H1 (cell line): Measurements from ENCODE around the gene ITGA3. TPM values are rescaled to one million over a fixed set of nuclear protein-coding genes. Genes with fewer than 3 reads are reported as not detected.

ENCODE experiments used
- CTCF ChIA-PET: fragments of 300-600 bp; sonication (Branson Sonifier 250); formaldehyde crosslinking; loops from one replicate; lab custom pipeline; 2021; ENCODE audit not compliant: partially characterized antibody; lab: Charles Lee
- POLR2A ChIA-PET: fragments of 300-600 bp; sonication (Branson Sonifier 250); formaldehyde crosslinking; loops from one replicate; lab custom pipeline; 2021; ENCODE audit warnings: inconsistent platforms; ENCODE audit not compliant: partially characterized antibody; lab: Charles Lee
- DNase-seq, 2 experiments: peaks; one replicate each; pipeline versions ENCODE4 v3.0.0 to v3.0.0-alpha.2; 2010 to 2022; ENCODE audit warnings: low spot score in 2 of 2, low read depth in 1 of 2, mixed read lengths in 1 of 2
- FAIRE-seq: peaks from 2 replicates; lab custom pipeline; 2011; peaks lifted over from hg19 to GRCh38; lab: Jason Lieb, UNC
- H2AFZ ChIP-seq: 2 replicates; pipeline ENCODE4 v1.8.1; 2012; ENCODE audit warnings: low read length, inconsistent platforms
- H2AK5ac ChIP-seq: 2 replicates; pipeline ENCODE4 v1.6.1; 2013; ENCODE audit warnings: low read depth, low read length
- H2BK120ac ChIP-seq: replicated peaks from 2 replicates; pipeline ENCODE3; 2013; ENCODE audit warnings: low read depth, low read length, inconsistent platforms
- H2BK12ac ChIP-seq: 2 replicates; pipeline ENCODE4 v1.6.1; 2013; ENCODE audit warnings: low read depth, low read length
- H2BK15ac ChIP-seq: 2 replicates; pipeline ENCODE4 v1.6.1; 2013; ENCODE audit warnings: low read length
- H2BK20ac ChIP-seq: 2 replicates; pipeline ENCODE4 v1.6.1; 2013; ENCODE audit warnings: low read length
- H2BK5ac ChIP-seq: 2 replicates; pipeline ENCODE4 v1.6.1; 2013; ENCODE audit warnings: low read depth, low read length
- H3K14ac ChIP-seq: 2 replicates; pipeline ENCODE4 v1.6.1; 2013; ENCODE audit warnings: inconsistent platforms; ENCODE audit not compliant: insufficient read length
- H3K18ac ChIP-seq: 2 replicates; pipeline ENCODE4 v1.6.1; 2013; ENCODE audit warnings: low read length; ENCODE audit errors: extremely low read depth
- H3K23ac ChIP-seq: 2 replicates; pipeline ENCODE4 v1.6.1; 2013; ENCODE audit warnings: inconsistent platforms; ENCODE audit not compliant: insufficient read length
- H3K23me2 ChIP-seq: 2 replicates; pipeline ENCODE4 v1.6.1; 2013; ENCODE audit warnings: low read depth, low read length
- H3K27ac ChIP-seq: 2 replicates; pipeline ENCODE4 v1.6.1; 2011; ENCODE audit warnings: low read depth, low read length, inconsistent platforms
- H3K27me3 ChIP-seq, 4 experiments: replicated peaks in 1 of 4; 1 replicate in 1 of 4; 2 replicates in 3 of 4; pipeline versions ENCODE4 v1.6.1 to v1.8.1; 2011 to 2013; ENCODE audit warnings: low read length in 3 of 4, mild to moderate bottlenecking in 3 of 4, inconsistent platforms in 2 of 4, mixed read lengths in 2 of 4, moderate library complexity in 1 of 4; ENCODE audit not compliant: control insufficient read depth in 3 of 4, insufficient read depth in 3 of 4; ENCODE audit errors: extremely low read depth in 1 of 4
- H3K36me3 ChIP-seq, 4 experiments: 2 replicates each; pipeline versions ENCODE4 v1.6.1 to v1.8.1; 2011 to 2013; ENCODE audit warnings: mild to moderate bottlenecking in 4 of 4, low read length in 3 of 4, moderate library complexity in 2 of 4, control low read depth in 1 of 4, inconsistent platforms in 1 of 4; ENCODE audit not compliant: insufficient read depth in 4 of 4, control insufficient read depth in 2 of 4
- H3K4ac ChIP-seq: replicated peaks from 2 replicates; pipeline ENCODE3; 2013; ENCODE audit warnings: low read length, low read depth, mixed read lengths, inconsistent platforms; ENCODE audit not compliant: insufficient read length
- H3K4me1 ChIP-seq, 4 experiments: replicated peaks in 1 of 4; 1 replicate in 1 of 4; 2 replicates in 3 of 4; pipeline versions ENCODE4 v1.6.1 to v1.8.1; 2011 to 2013; ENCODE audit warnings: low read length in 3 of 4, inconsistent platforms in 2 of 4, mixed read lengths in 1 of 4; ENCODE audit not compliant: insufficient read depth in 4 of 4, control insufficient read depth in 3 of 4
- H3K4me2 ChIP-seq, 2 experiments: 2 replicates each; pipeline versions ENCODE4 v1.6.1 to v1.8.1; 2011 to 2013; ENCODE audit warnings: low read depth in 2 of 2, low read length in 2 of 2, control low read depth in 1 of 2, inconsistent platforms in 1 of 2, mild to moderate bottlenecking in 1 of 2; ENCODE audit not compliant: insufficient read depth in 1 of 2
- H3K4me3 ChIP-seq, 4 experiments: fragments of 200-600, 300-600 bp in 1 of 4; sonication (generic), shearing (Covaris generic), sonication (Bioruptor Twin) in 1 of 4; 2 replicates each; pipeline versions ENCODE4 v1.5.1 to v1.8.1; 2011 to 2016; ENCODE audit warnings: low read length in 4 of 4, low read depth in 3 of 4, control low read depth in 2 of 4, inconsistent platforms in 2 of 4, mild to moderate bottlenecking in 2 of 4, mixed read lengths in 1 of 4, moderate library complexity in 1 of 4; ENCODE audit not compliant: insufficient read depth in 2 of 4; ENCODE audit errors: extremely low read depth in 1 of 4
- H3K56ac ChIP-seq: replicated peaks from 2 replicates; pipeline ENCODE3; 2013; ENCODE audit warnings: low read depth, mild to moderate bottlenecking, mixed read lengths, low read length, inconsistent platforms; ENCODE audit not compliant: insufficient read length
- H3K79me1 ChIP-seq: 2 replicates; pipeline ENCODE4 v1.6.1; 2013; ENCODE audit warnings: low read depth, low read length, control low read depth
- H3K79me2 ChIP-seq, 2 experiments: 2 replicates each; pipeline versions ENCODE4 v1.6.1 to v1.8.1; 2012 to 2013; ENCODE audit warnings: low read length in 2 of 2, mild to moderate bottlenecking in 2 of 2, inconsistent platforms in 1 of 2; ENCODE audit not compliant: insufficient read depth in 2 of 2, control insufficient read depth in 1 of 2
- H3K9ac ChIP-seq, 4 experiments: replicated peaks in 1 of 4; 1 replicate in 1 of 4; 2 replicates in 3 of 4; pipeline versions ENCODE4 v1.6.1 to v1.8.1; 2011 to 2013; ENCODE audit warnings: low read depth in 3 of 4, low read length in 3 of 4, control low read depth in 2 of 4, mild to moderate bottlenecking in 2 of 4, moderate library complexity in 2 of 4, inconsistent platforms in 1 of 4; ENCODE audit errors: extremely low read depth in 1 of 4
- H3K9me3 ChIP-seq, 2 experiments: 2 replicates each; pipeline versions ENCODE4 v1.6.1 to v1.8.1; 2012 to 2013; ENCODE audit warnings: mild to moderate bottlenecking in 2 of 2, moderate library complexity in 2 of 2, control low read depth in 1 of 2, inconsistent platforms in 1 of 2, low read depth in 1 of 2, low read length in 1 of 2, mixed read lengths in 1 of 2; ENCODE audit not compliant: insufficient read depth in 2 of 2
- H4K20me1 ChIP-seq, 2 experiments: replicated peaks in 1 of 2; 2 replicates each; pipeline versions ENCODE3 to v1.8.1; 2011 to 2013; ENCODE audit warnings: inconsistent platforms in 2 of 2, low read length in 2 of 2, mild to moderate bottlenecking in 1 of 2; ENCODE audit not compliant: insufficient read depth in 2 of 2, control insufficient read depth in 1 of 2
- H4K5ac ChIP-seq: 2 replicates; pipeline ENCODE4 v1.6.1; 2013; ENCODE audit warnings: low read length, low read depth, mixed read lengths, inconsistent platforms; ENCODE audit not compliant: insufficient read length
- H4K8ac ChIP-seq: 2 replicates; pipeline ENCODE4 v1.8.0; 2013; ENCODE audit warnings: mild to moderate bottlenecking, moderate library complexity, low read length, inconsistent platforms; ENCODE audit not compliant: insufficient read depth; ENCODE audit errors: extremely low read depth
- H4K91ac ChIP-seq: replicated peaks from 2 replicates; pipeline ENCODE3; 2013; ENCODE audit warnings: low read length, mixed read lengths, inconsistent platforms; ENCODE audit not compliant: insufficient read length
- BACH1 ChIP-seq: IDR thresholded peaks from 2 replicates; pipeline ENCODE4 v1.6.1; 2012; ENCODE audit warnings: low read length, improper control_type of control experiment
- CREB1 ChIP-seq: IDR thresholded peaks from 2 replicates; pipeline ENCODE4 v1.6.1; 2012; ENCODE audit warnings: inconsistent platforms
- EGR1 ChIP-seq: IDR thresholded peaks from 2 replicates; pipeline ENCODE4 v1.6.1; 2011; ENCODE audit warnings: low read depth, low read length, borderline replicate concordance
- GABPA ChIP-seq: IDR thresholded peaks from 2 replicates; pipeline ENCODE4 v1.6.1; 2011; ENCODE audit warnings: mild to moderate bottlenecking, low read length, moderate library complexity, borderline replicate concordance; ENCODE audit not compliant: insufficient read depth
- JUN ChIP-seq: IDR thresholded peaks from 2 replicates; pipeline ENCODE4 v1.6.1; 2011; ENCODE audit warnings: low read depth, mild to moderate bottlenecking, improper control_type of control experiment, low read length
- JUND ChIP-seq: IDR thresholded peaks from 2 replicates; pipeline ENCODE4 v1.6.1; 2011; ENCODE audit warnings: mild to moderate bottlenecking, improper control_type of control experiment, low read length
- POLR2AphosphoS5 ChIP-seq: IDR thresholded peaks from 2 replicates; pipeline ENCODE4 v1.6.1; 2011; ENCODE audit warnings: low read depth, low read length
- RAD21 ChIP-seq, 2 experiments: IDR thresholded peaks in 1 of 2; conservative IDR thresholded peaks in 1 of 2; 2 replicates each; pipeline ENCODE4 v1.6.1; 2011; ENCODE audit warnings: low read depth in 2 of 2, low read length in 2 of 2, improper control_type of control experiment in 1 of 2, inconsistent platforms in 1 of 2, mild to moderate bottlenecking in 1 of 2, moderate library complexity in 1 of 2
- RBBP5 ChIP-seq: IDR thresholded peaks from 2 replicates; pipeline ENCODE4 v1.7.1; 2012; ENCODE audit warnings: low read depth, mild to moderate bottlenecking, inconsistent platforms, low read length, moderate library complexity, borderline replicate concordance
- SIN3A ChIP-seq, 2 experiments: IDR thresholded peaks in 1 of 2; conservative IDR thresholded peaks in 1 of 2; 2 replicates each; pipeline ENCODE4 v1.6.1; 2011 to 2012; ENCODE audit warnings: low read length in 2 of 2, improper control_type of control experiment in 1 of 2, low read depth in 1 of 2, mild to moderate bottlenecking in 1 of 2
- SP2 ChIP-seq: IDR thresholded peaks from 2 replicates; pipeline ENCODE4 v1.6.1; 2012; ENCODE audit warnings: mild to moderate bottlenecking, low read length, inconsistent platforms
- SUZ12 ChIP-seq: fragments of 200-600 bp; sonication (generic); IDR thresholded peaks from 2 replicates; pipeline ENCODE4 v1.6.1; 2012; ENCODE audit warnings: mild to moderate bottlenecking, inconsistent platforms, low read length, moderate library complexity, mixed read lengths
- TAF7 ChIP-seq: optimal IDR thresholded peaks from 2 replicates; pipeline ENCODE3; 2011; ENCODE audit warnings: low read depth, mild to moderate bottlenecking, inconsistent platforms, low read length, moderate library complexity, borderline replicate concordance
- WGBS, 2 experiments: shearing (Covaris generic) in 1 of 2; methylation state at CpG; one replicate each; pipeline versions ENCODE4 v1.1.6 to v1.1.7; 2013 to 2015; ENCODE audit warnings: low lambda C conversion rate in 2 of 2, mixed read lengths in 2 of 2, inconsistent platforms in 1 of 2, low coverage in 1 of 2, missing lambda C conversion rate in 1 of 2; ENCODE audit not compliant: insufficient replicate concordance in 2 of 2, insufficient coverage in 1 of 2, insufficient read length in 1 of 2; ENCODE audit errors: extremely low coverage in 1 of 2, missing lambda C conversion rate in 1 of 2; 5-methylcytosine and 5-hydroxymethylcytosine counted together
- polyA plus RNA-seq, 7 experiments: library from polyadenylated mRNA; depleted of rRNA in 3 of 7; stranded (reverse) in 5 of 7; unstranded in 2 of 7; fragments of >200 nt in 5 of 7; fragments of 200-250 nt in 2 of 7; gene quantifications; 1 replicate in 5 of 7; 2 replicates in 1 of 7; 4 replicates in 1 of 7; pipeline versions ENCODE4 v1.2.1 to v1.2.3, GENCODE V29; 2011 to 2013; ENCODE audit warnings: missing spikeins in 2 of 7, mixed read lengths in 2 of 7
- total RNA-seq: library from RNA; stranded (reverse); fragmentation: NEBNext Ultra II Directional; extraction: Animal tissue kit (Norgen Biotek cat#: 25700); gene quantifications from 2 replicates; pipeline ENCODE4 v1.2.1, GENCODE V29; 2021

The ITGA3 gene
- total and polyA plus RNA-seq, 2 of the 8 experiments (the other 6 are each of a cell fraction or from before 2014, with no cell fraction given) = 24.0 to 24.2 TPM

DNA sequence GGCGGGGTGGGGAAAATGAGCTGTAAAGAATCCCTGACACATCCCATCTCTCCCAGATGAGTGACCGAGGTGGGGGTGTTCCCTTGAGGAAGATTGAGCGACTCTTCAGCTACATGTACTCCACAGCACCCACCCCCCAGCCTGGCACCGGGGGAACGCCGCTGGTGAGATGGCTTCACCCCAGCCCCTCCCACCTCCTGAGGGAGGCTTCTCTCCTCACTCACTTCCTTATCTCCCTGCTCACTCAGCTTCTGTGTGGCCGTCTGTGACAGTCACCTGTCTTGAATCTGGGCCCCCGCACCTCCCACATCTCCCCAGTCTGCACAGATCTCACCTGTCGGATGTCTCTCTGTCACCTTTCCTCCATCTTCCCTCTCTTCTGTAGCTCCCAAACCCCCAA, 52.6 kb downstream of the ITGA3 start:
- H4K91ac ChIP-seq = no peak overlapping the region
- no peak overlapping the region for H2AFZ ChIP-seq
- H3K23me2 ChIP-seq = no peaks in the 10 kb centered on the region
- no peak overlapping the region for H3K9ac ChIP-seq
- no peaks in the 10 kb centered on the region; a peak in 2 of 8 replicates for H3K36me3 ChIP-seq
- no peak overlapping the region for H2BK120ac ChIP-seq
- H3K79me1 ChIP-seq = no peaks in the 10 kb centered on the region; the same call in 1 of the 2 replicates
- no peak overlapping the region for H3K23ac ChIP-seq
- H3K4me3 ChIP-seq = no peak overlapping the region
- no peak overlapping the region for H3K4ac ChIP-seq
- no peak overlapping the region for H3K14ac ChIP-seq
- no peaks in the 10 kb centered on the region for H3K79me2 ChIP-seq
- peaks cover 0 to 4% (median 2%) of the 10 kb centered on the region in 4 experiments; a peak in 1 of 7 replicates for H3K4me1 ChIP-seq
- DNase-seq (no peak), FAIRE-seq (no peak)
- no peak overlapping the region for H3K4me2 ChIP-seq
- no peak overlapping the region for H4K8ac ChIP-seq
- no peak overlapping the region for H3K27ac ChIP-seq
- 81% methylated on average over 9 of the region's 9 CpGs; no CpG with 5 or more reads in 1 of the 2 experiments for WGBS, 2 experiments
- no peaks in the 10 kb centered on the region; a peak in 1 of 7 replicates for H3K27me3 ChIP-seq
- H4K20me1 ChIP-seq = peaks cover 2% of the 10 kb centered on the region in 2 experiments
- ChIA-PET CTCF (interaction anchor here (0.6 to 23.0 kb wide), 10 partner anchors 11 to 65 kb away, joined by 3 to 412 read pairs (median 3); partner anchors contain the start of genes ITGA3 and PDK2), POLR2A (interaction anchor here (0.6 to 0.8 kb wide), 2 partner anchors 22 to 249 kb away, joined by 3 read pairs; no protein-coding TSS in a partner anchor)
- H3K18ac ChIP-seq = no peak overlapping the region
- no peak overlapping the region for H2BK12ac ChIP-seq
- H4K5ac ChIP-seq = no peak overlapping the region
- H3K9me3 ChIP-seq = no peaks in the 10 kb centered on the region
- H2AK5ac ChIP-seq = no peak overlapping the region
- H2BK15ac ChIP-seq = no peak overlapping the region
- no peak overlapping the region for H3K56ac ChIP-seq
- H2BK5ac ChIP-seq = no peak overlapping the region
- H2BK20ac ChIP-seq = no peak overlapping the region
- no peak for TF ChIP-seq CREB1
- TF ChIP-seq JUN = no peak
- no peak for TF ChIP-seq SP2
- no peak for TF ChIP-seq TAF7
- no peak for TF ChIP-seq POLR2AphosphoS5
- TF ChIP-seq EGR1 = no peak
- TF ChIP-seq RAD21 (IDR thresholded peaks at IDR 0.05 in 1 of 2, conservative IDR thresholded peaks at IDR 0.05 in 1 of 2; ENCODE audit: low read depth in 2 of 2, low read length in 2 of 2) = no peak
- no peak for TF ChIP-seq SUZ12
- no peak for TF ChIP-seq JUND
- no peak for TF ChIP-seq BACH1
- no peak for TF ChIP-seq SIN3A (conservative IDR thresholded peaks at IDR 0.05 in 1 of 2, IDR thresholded peaks at IDR 0.05 in 1 of 2; ENCODE audit: low read depth in 1 of 2, low read length in 2 of 2)
- no peak for TF ChIP-seq RBBP5
- no peak for TF ChIP-seq GABPA
